Epithelial cell of proximal tubule (primary cell): ENCODE data around the gene ARHGAP30. TPM values are rescaled to one million over a fixed set of nuclear protein-coding genes. Genes with fewer than 3 reads are reported as not detected.
"Not testable (repeated sequence)": the region's sequence is repeated elsewhere in the genome, so short reads cannot be mapped to it uniquely, and the experiment has no call there.

Source experiments
- DNase-seq: peaks from one replicate; pipeline ENCODE4 v3.0.0-alpha.2; 2011; ENCODE audit warnings: low read depth
- H3K4me3 ChIP-seq: 2 replicates; pipeline ENCODE4 v1.5.1; 2011; ENCODE audit warnings: low read depth, mild to moderate bottlenecking, low read length
- CTCF ChIP-seq: conservative IDR thresholded peaks from 2 replicates; pipeline ENCODE4 v1.5.1; 2012; ENCODE audit warnings: low read depth, mild to moderate bottlenecking, low read length
- total RNA-seq: library from RNA; depleted of rRNA; stranded (reverse); fragments of >200 nt; gene quantifications from 2 replicates; pipeline ENCODE4 v1.2.3, GENCODE V29; 2015

The ARHGAP30 gene
- total RNA-seq, 1 donor from 2014 or later: 0.06 TPM

GRCh38 chr1:161017756-161018630, 51.7 kb downstream of the ARHGAP30 start:
- TF ChIP-seq CTCF: no peak
- no peak for DNase-seq
- H3K4me3 ChIP-seq: no peak overlapping the region

GRCh38 chr1:161017181-161017580, 52.5 kb downstream of the ARHGAP30 start:
- not testable (repeated sequence) for H3K4me3 ChIP-seq, DNase-seq

GRCh38 chr1:161016683-161017082, 53.0 kb downstream of the ARHGAP30 start:
- DNase-seq, H3K4me3 ChIP-seq: not testable (repeated sequence)

GRCh38 chr1:161013488-161014230, 56.0 kb downstream of the ARHGAP30 start:
- TF ChIP-seq CTCF: no peak
- H3K4me3 ChIP-seq: peak overlapping the region; percentile 40
- DNase-seq: peak; percentile 82

GRCh38 chr1:161013131-161013487, 56.6 kb downstream of the ARHGAP30 start:
- no peak for DNase-seq
- H3K4me3 ChIP-seq: peak overlapping the region; percentile 40
- no peak for TF ChIP-seq CTCF

- TF ChIP-seq CTCF: no peak
- no peak overlapping the region for H3K4me3 ChIP-seq
- DNase-seq: no peak
Observed at GRCh38 chr1:161012420-161012819, 57.3 kb downstream of the ARHGAP30 start.

- TF ChIP-seq CTCF: no peak
- H3K4me3 ChIP-seq: no peak overlapping the region
- DNase-seq: no peak
Observed at GRCh38 chr1:161009602-161010211, 60.0 kb downstream of the ARHGAP30 start.
